ENCODE results near the gene TDRD12. TPM values are rescaled to one million over a fixed set of nuclear protein-coding genes. Genes with fewer than 3 reads are reported as not detected.

Gene TDRD12
- total RNA-seq, 3 donors from 2014 or later (not counting 1 experiment from before 2014, with no cell fraction given), result 0.13 to 0.45 TPM; not detected in 1

- H3K27ac ChIP-seq (ENCODE audit: low read length), result no peak overlapping the region
- no peaks in the 10 kb centered on the region for H3K9me3 ChIP-seq (ENCODE audit: control insufficient read depth, insufficient read depth, low read length)
- no peak overlapping the region for H3K4me3 ChIP-seq (ENCODE audit: low read length)
- H3K27me3 Mint-ChIP-seq (ENCODE audit: low read depth in 2 of 2), result peaks cover 4 to 16% of the 10 kb centered on the region in 2 donors
- peaks cover 0 to 3% of the 10 kb centered on the region in 2 donors for H3K4me1 Mint-ChIP-seq
- peaks cover 3% of the 10 kb centered on the region for H3K4me1 ChIP-seq (ENCODE audit: control insufficient read depth, insufficient read depth, low read length)
- TF ChIP-seq, protein P1, sequence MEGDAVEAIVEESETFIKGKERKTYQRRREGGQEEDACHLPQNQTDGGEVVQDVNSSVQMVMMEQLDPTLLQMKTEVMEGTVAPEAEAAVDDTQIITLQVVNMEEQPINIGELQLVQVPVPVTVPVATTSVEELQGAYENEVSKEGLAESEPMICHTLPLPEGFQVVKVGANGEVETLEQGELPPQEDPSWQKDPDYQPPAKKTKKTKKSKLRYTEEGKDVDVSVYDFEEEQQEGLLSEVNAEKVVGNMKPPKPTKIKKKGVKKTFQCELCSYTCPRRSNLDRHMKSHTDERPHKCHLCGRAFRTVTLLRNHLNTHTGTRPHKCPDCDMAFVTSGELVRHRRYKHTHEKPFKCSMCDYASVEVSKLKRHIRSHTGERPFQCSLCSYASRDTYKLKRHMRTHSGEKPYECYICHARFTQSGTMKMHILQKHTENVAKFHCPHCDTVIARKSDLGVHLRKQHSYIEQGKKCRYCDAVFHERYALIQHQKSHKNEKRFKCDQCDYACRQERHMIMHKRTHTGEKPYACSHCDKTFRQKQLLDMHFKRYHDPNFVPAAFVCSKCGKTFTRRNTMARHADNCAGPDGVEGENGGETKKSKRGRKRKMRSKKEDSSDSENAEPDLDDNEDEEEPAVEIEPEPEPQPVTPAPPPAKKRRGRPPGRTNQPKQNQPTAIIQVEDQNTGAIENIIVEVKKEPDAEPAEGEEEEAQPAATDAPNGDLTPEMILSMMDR (IDR thresholded peaks at IDR 0.05), result no peak
- intact Hi-C loops (cut with micrococcal nuclease), result no loop called here
- WGBS (ENCODE audit: insufficient coverage), result 76% methylated on average over 6 of the region's 6 CpGs
- no peak for ATAC-seq
- no peaks in the 10 kb centered on the region for H3K36me3 Mint-ChIP-seq
- H3K9me3 Mint-ChIP-seq, result no peaks in the 10 kb centered on the region
- H3K27me3 ChIP-seq (ENCODE audit: control insufficient read depth, insufficient read depth, low read length), result no peaks in the 10 kb centered on the region
- H3K27ac Mint-ChIP-seq, result no peak overlapping the region
- DNase-seq, result no peak
- H3K4me3 Mint-ChIP-seq, result no peak overlapping the region
- H3K36me3 ChIP-seq (ENCODE audit: control insufficient read depth, insufficient read depth, low read length), result no peaks in the 10 kb centered on the region
These were observed 95.1 kb downstream of the TDRD12 start for GRCh38 chr19:32814624-32815023.

GRCh38 chr19:32816555-32817099 lies 97.1 kb downstream of the TDRD12 start:
- Histone ChIP-seq H3K4me3 (ENCODE audit: low read length) (no peak overlapping the region), H3K4me1 (ENCODE audit: control insufficient read depth, insufficient read depth, low read length) (peaks cover 12% of the 10 kb centered on the region), H3K9me3 (ENCODE audit: control insufficient read depth, insufficient read depth, low read length) (no peaks in the 10 kb centered on the region), H3K27ac (ENCODE audit: low read length) (no peak overlapping the region), H3K36me3 (ENCODE audit: control insufficient read depth, insufficient read depth, low read length) (no peaks in the 10 kb centered on the region), H3K27me3 (ENCODE audit: control insufficient read depth, insufficient read depth, low read length) (no peaks in the 10 kb centered on the region)
- no peak for DNase-seq
- 64% methylated on average over 4 of the region's 7 CpGs for WGBS (ENCODE audit: insufficient coverage)
- no peaks in the 10 kb centered on the region for H3K9me3 Mint-ChIP-seq
- H3K36me3 Mint-ChIP-seq, result no peaks in the 10 kb centered on the region
- ATAC-seq, result no peak
- intact Hi-C loops (cut with micrococcal nuclease), result no loop called here
- TF ChIP-seq, protein P1 (IDR thresholded peaks at IDR 0.05), result no peak
- peaks cover 0 to 5% of the 10 kb centered on the region in 2 donors for H3K4me1 Mint-ChIP-seq
- peaks cover 8 to 19% of the 10 kb centered on the region in 2 donors for H3K27me3 Mint-ChIP-seq (ENCODE audit: low read depth in 2 of 2)
- no peak overlapping the region for H3K27ac Mint-ChIP-seq
- H3K4me3 Mint-ChIP-seq, result no peak overlapping the region

DNA sequence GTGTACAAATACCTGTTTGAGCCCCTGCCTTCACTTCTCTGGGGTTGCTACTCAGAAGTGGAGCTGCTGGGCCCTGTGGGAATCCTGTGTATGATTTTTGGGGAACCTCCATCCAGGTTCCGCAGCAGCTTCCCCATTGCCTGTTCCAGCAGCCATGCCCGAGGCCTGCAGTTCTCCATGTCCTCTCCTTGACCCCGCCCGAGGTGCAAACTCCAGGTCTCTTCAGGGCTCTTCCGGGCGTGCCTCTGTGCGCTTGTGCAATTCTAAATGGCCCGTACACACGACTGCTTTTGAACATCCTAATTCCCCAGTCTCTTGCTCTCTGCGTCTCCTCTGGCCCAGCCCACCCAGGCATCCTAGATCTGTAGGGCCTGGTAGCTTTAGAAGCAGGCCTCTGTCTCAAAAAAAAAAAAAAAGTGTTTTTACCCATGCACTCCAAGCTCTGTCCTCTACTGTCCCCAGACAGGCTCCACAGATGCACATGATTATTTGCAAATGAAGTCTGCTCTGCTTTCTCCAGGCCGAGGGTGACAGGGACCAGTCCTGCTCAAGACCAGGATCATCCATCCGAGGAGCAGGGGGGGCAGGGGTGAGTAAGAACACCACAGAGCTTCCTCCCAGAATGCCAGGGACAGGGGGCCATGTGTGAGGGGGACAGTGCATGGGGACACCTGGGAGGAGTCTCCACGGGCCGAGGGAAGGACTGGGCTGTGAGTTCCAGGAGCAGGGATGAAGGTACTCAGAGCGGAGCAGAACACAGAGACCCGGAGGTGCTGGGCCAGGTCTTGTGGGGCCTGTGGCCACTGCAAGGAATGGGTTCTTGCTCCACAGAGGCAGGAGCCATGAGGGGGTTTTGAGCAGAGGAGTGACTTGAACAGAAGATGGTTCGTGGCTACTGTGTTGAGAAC lies 98.3 kb downstream of the TDRD12 start:
- H3K4me1 Mint-ChIP-seq, result peaks cover 0 to 5% of the 10 kb centered on the region in 2 donors
- Histone ChIP-seq H3K4me1 (ENCODE audit: control insufficient read depth, insufficient read depth, low read length) (peaks cover 12% of the 10 kb centered on the region), H3K27me3 (ENCODE audit: control insufficient read depth, insufficient read depth, low read length) (no peaks in the 10 kb centered on the region), H3K4me3 (ENCODE audit: low read length) (no peak overlapping the region), H3K9me3 (ENCODE audit: control insufficient read depth, insufficient read depth, low read length) (no peaks in the 10 kb centered on the region), H3K36me3 (ENCODE audit: control insufficient read depth, insufficient read depth, low read length) (no peaks in the 10 kb centered on the region), H3K27ac (ENCODE audit: low read length) (no peak overlapping the region)
- H3K36me3 Mint-ChIP-seq, result no peaks in the 10 kb centered on the region
- WGBS (ENCODE audit: insufficient coverage), result 85% methylated on average over 17 of the region's 17 CpGs
- TF ChIP-seq, protein P1 (IDR thresholded peaks at IDR 0.05), result no peak
- peaks cover 8 to 17% of the 10 kb centered on the region in 2 donors for H3K27me3 Mint-ChIP-seq (ENCODE audit: low read depth in 2 of 2)
- DNase-seq, result no peak
- no peaks in the 10 kb centered on the region for H3K9me3 Mint-ChIP-seq
- H3K4me3 Mint-ChIP-seq, result no peak overlapping the region
- intact Hi-C loops (cut with micrococcal nuclease), result no loop called here
- H3K27ac Mint-ChIP-seq, result no peak overlapping the region
- no peak for ATAC-seq
